ENCODE results near the gene SHROOM2.
A peak's percentile ranks its signal among the peaks of the same experiment; 100 is the strongest.

Gene SHROOM2

GRCh38 chrX:9775930-9776329 is 10.3 kb upstream of the SHROOM2 start:
- H3K4me2 ChIP-seq (ENCODE audit: low read depth, low read length) = peak overlapping the region; percentile 22; the same call in 1 of the 2 replicates
- peak; percentile 76 for DNase-seq
- no peak overlapping the region for H2AFZ ChIP-seq (ENCODE audit: low read length)
- no peaks in the 10 kb centered on the region for H3K9me3 ChIP-seq (replicated peaks; ENCODE audit: insufficient read depth, low read length)
- H3K9me2 ChIP-seq (replicated peaks; ENCODE audit: insufficient read depth, low read length) = no peaks in the 10 kb centered on the region
- H3K79me2 ChIP-seq (ENCODE audit: low read length) = no peaks in the 10 kb centered on the region
- no peak overlapping the region for H3K4me3 ChIP-seq (ENCODE audit: low read length)
- no peak for TF ChIP-seq EZH2 (optimal IDR thresholded peaks at IDR 0.05; ENCODE audit: low read depth, low read length)
- TF ChIP-seq EZH2phosphoT487 (IDR thresholded peaks at IDR 0.05; ENCODE audit: low read length) = no peak
- peaks cover 14% of the 10 kb centered on the region for H3K4me1 ChIP-seq (ENCODE audit: low read length)
- H3K36me3 ChIP-seq (replicated peaks; ENCODE audit: insufficient read depth, low read length) = no peaks in the 10 kb centered on the region
- H3K27me3 ChIP-seq (replicated peaks; ENCODE audit: insufficient read depth, low read length) = peaks cover 18% of the 10 kb centered on the region
- H4K20me1 ChIP-seq (ENCODE audit: insufficient read depth, low read length) = no peaks in the 10 kb centered on the region
- no peak overlapping the region for H3K27ac ChIP-seq (ENCODE audit: low read length)
- peaks cover 5% of the 10 kb centered on the region; the same call in 1 of the 2 replicates for H3F3A ChIP-seq (ENCODE audit: insufficient read depth, low read length)
- H3K9ac ChIP-seq (ENCODE audit: low read length) = no peak overlapping the region

GRCh38 chrX:9781941-9782340 is 4.3 kb upstream of the SHROOM2 start:
- Histone ChIP-seq H3K4me1 (ENCODE audit: low read length) (no peaks in the 10 kb centered on the region), H3K27ac (ENCODE audit: low read length) (no peak overlapping the region), H4K20me1 (ENCODE audit: insufficient read depth, low read length) (no peaks in the 10 kb centered on the region), H3K36me3 (replicated peaks; ENCODE audit: insufficient read depth, low read length) (no peaks in the 10 kb centered on the region), H2AFZ (ENCODE audit: low read length) (no peak overlapping the region), H3K27me3 (replicated peaks; ENCODE audit: insufficient read depth, low read length) (peaks cover 14% of the 10 kb centered on the region), H3K79me2 (ENCODE audit: low read length) (no peaks in the 10 kb centered on the region), H3K4me2 (ENCODE audit: low read depth, low read length) (no peak overlapping the region), H3K9me2 (replicated peaks; ENCODE audit: insufficient read depth, low read length) (no peaks in the 10 kb centered on the region), H3K9me3 (replicated peaks; ENCODE audit: insufficient read depth, low read length) (no peaks in the 10 kb centered on the region), H3F3A (ENCODE audit: insufficient read depth, low read length) (no peaks in the 10 kb centered on the region), H3K4me3 (ENCODE audit: low read length) (no peak overlapping the region), H3K9ac (ENCODE audit: low read length) (no peak overlapping the region)
- TF ChIP-seq EZH2 (optimal IDR thresholded peaks at IDR 0.05; ENCODE audit: low read depth, low read length) = no peak
- no peak for DNase-seq

- TF ChIP-seq EZH2 (optimal IDR thresholded peaks at IDR 0.05; ENCODE audit: low read depth, low read length) = no peak
- no peak for TF ChIP-seq CTCF (IDR thresholded peaks at IDR 0.05; ENCODE audit: low read length)
- TF ChIP-seq EZH2phosphoT487 (IDR thresholded peaks at IDR 0.05; ENCODE audit: low read length) = no peak
- Histone ChIP-seq H2AFZ (ENCODE audit: low read length) (no peak overlapping the region), H3K27ac (ENCODE audit: low read length) (no peak overlapping the region), H3K9ac (ENCODE audit: low read length) (no peak overlapping the region), H4K20me1 (ENCODE audit: insufficient read depth, low read length) (no peaks in the 10 kb centered on the region), H3K9me2 (replicated peaks; ENCODE audit: insufficient read depth, low read length) (no peaks in the 10 kb centered on the region), H3F3A (ENCODE audit: insufficient read depth, low read length) (no peaks in the 10 kb centered on the region), H3K27me3 (replicated peaks; ENCODE audit: insufficient read depth, low read length) (peaks cover 23% of the 10 kb centered on the region), H3K79me2 (ENCODE audit: low read length) (no peaks in the 10 kb centered on the region), H3K9me3 (replicated peaks; ENCODE audit: insufficient read depth, low read length) (no peaks in the 10 kb centered on the region), H3K4me2 (ENCODE audit: low read depth, low read length) (no peak overlapping the region), H3K36me3 (replicated peaks; ENCODE audit: insufficient read depth, low read length) (no peaks in the 10 kb centered on the region), H3K4me1 (ENCODE audit: low read length) (no peaks in the 10 kb centered on the region), H3K4me3 (ENCODE audit: low read length) (no peak overlapping the region)
- no peak for DNase-seq
Measured at GRCh38 chrX:9784332-9784731, 1.9 kb upstream of the SHROOM2 start.

- no peaks in the 10 kb centered on the region for H3K9me2 ChIP-seq (replicated peaks; ENCODE audit: insufficient read depth, low read length)
- no peak for TF ChIP-seq EZH2 (optimal IDR thresholded peaks at IDR 0.05; ENCODE audit: low read depth, low read length)
- no peak for TF ChIP-seq EZH2phosphoT487 (IDR thresholded peaks at IDR 0.05; ENCODE audit: low read length)
- no peak for TF ChIP-seq CTCF (IDR thresholded peaks at IDR 0.05; ENCODE audit: low read length)
- H3K79me2 ChIP-seq (ENCODE audit: low read length) = no peaks in the 10 kb centered on the region
- peaks cover 23% of the 10 kb centered on the region for H3K27me3 ChIP-seq (replicated peaks; ENCODE audit: insufficient read depth, low read length)
- H4K20me1 ChIP-seq (ENCODE audit: insufficient read depth, low read length) = no peaks in the 10 kb centered on the region
- H3F3A ChIP-seq (ENCODE audit: insufficient read depth, low read length) = no peaks in the 10 kb centered on the region
- H3K36me3 ChIP-seq (replicated peaks; ENCODE audit: insufficient read depth, low read length) = no peaks in the 10 kb centered on the region
- no peaks in the 10 kb centered on the region for H3K9me3 ChIP-seq (replicated peaks; ENCODE audit: insufficient read depth, low read length)
- no peak overlapping the region for H2AFZ ChIP-seq (ENCODE audit: low read length)
- H3K4me3 ChIP-seq (ENCODE audit: low read length) = no peak overlapping the region
- no peak overlapping the region for H3K9ac ChIP-seq (ENCODE audit: low read length)
- H3K27ac ChIP-seq (ENCODE audit: low read length) = no peak overlapping the region
- DNase-seq = no peak
- H3K4me2 ChIP-seq (ENCODE audit: low read depth, low read length) = no peak overlapping the region
- no peaks in the 10 kb centered on the region for H3K4me1 ChIP-seq (ENCODE audit: low read length)
Measured at GRCh38 chrX:9785254-9785943, 830 bp upstream of the SHROOM2 start.
